Endothelial cell of umbilical vein (primary cell): Measurements from ENCODE around the gene CSRP1.

Experiments used
- CTCF ChIP-seq, 2 donors: IDR thresholded peaks; 1 replicate in 1 of 2; 2 replicates in 1 of 2; pipeline ENCODE4 v1.5.1; 2011; ENCODE audit warnings: low read length in 2 of 2, mild to moderate bottlenecking in 2 of 2, moderate library complexity in 2 of 2, control low read depth in 1 of 2, inconsistent platforms in 1 of 2, low read depth in 1 of 2; ENCODE audit not compliant: insufficient read depth in 1 of 2; ENCODE audit errors: extremely low read depth in 1 of 2
- EZH2 ChIP-seq: IDR thresholded peaks from 2 replicates; pipeline ENCODE4 v1.6.1; 2012; ENCODE audit warnings: borderline replicate concordance, low read depth, mild to moderate bottlenecking, moderate library complexity, low read length, inconsistent platforms; ENCODE audit not compliant: severe bottlenecking
- POLR2A ChIP-seq: IDR thresholded peaks from 2 replicates; pipeline ENCODE4 v1.6.1; 2012; ENCODE audit warnings: low read depth, mild to moderate bottlenecking, control low read depth, low read length
- POLR2AphosphoS5 ChIP-seq: IDR thresholded peaks from 2 replicates; pipeline ENCODE4 v1.6.1; 2012; ENCODE audit warnings: low read depth, mild to moderate bottlenecking, control low read depth, low read length, moderate library complexity; ENCODE audit not compliant: insufficient read depth

- no peak for TF ChIP-seq CTCF (IDR thresholded peaks at IDR 0.05; ENCODE audit: extremely low read depth in 1 of 2, insufficient read depth in 1 of 2, low read depth in 1 of 2, low read length in 2 of 2)
- TF ChIP-seq POLR2AphosphoS5 = no peak
- TF ChIP-seq POLR2A = no peak
- TF ChIP-seq EZH2 = no peak
Measured at GRCh38 chr1:201508809-201509208, 1.9 kb upstream of the CSRP1 start.
